GM15510 (cell line): Measurements from ENCODE around the gene METTL9.

Experiments used
- POLR2A ChIP-seq: IDR thresholded peaks from 3 replicates; pipeline ENCODE4 v1.6.1; 2011; ENCODE audit warnings: borderline replicate concordance; ENCODE audit not compliant: insufficient read length; ENCODE audit errors: extremely low read depth

METTL9 gene

GRCh38 chr16:21664801-21665492 lies 65.6 kb downstream of the METTL9 start:
- no peak for TF ChIP-seq POLR2A

DNA sequence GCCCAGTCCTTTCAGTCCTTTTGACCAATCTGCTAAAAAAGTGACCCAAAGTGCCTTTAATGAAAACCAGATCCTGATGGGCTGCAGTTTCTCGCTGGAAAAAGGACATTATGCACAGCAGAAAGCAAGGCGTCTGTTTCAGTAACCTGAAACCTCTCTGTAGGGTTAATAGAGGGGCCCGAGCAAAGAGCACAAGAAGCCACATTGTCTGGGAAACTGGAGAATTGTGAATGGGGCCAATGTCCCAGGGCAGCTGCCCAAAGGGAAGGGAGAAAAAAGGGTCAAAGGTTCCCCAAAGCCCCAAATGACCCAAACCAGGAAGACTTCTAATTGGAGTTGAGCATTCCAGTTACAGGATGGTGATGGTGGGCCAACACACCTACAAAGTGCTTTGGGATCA lies 67.4 kb downstream of the METTL9 start:
- TF ChIP-seq POLR2A: no peak

GRCh38 chr16:21667575-21667974 lies 68.2 kb downstream of the METTL9 start:
- no peak for TF ChIP-seq POLR2A

DNA sequence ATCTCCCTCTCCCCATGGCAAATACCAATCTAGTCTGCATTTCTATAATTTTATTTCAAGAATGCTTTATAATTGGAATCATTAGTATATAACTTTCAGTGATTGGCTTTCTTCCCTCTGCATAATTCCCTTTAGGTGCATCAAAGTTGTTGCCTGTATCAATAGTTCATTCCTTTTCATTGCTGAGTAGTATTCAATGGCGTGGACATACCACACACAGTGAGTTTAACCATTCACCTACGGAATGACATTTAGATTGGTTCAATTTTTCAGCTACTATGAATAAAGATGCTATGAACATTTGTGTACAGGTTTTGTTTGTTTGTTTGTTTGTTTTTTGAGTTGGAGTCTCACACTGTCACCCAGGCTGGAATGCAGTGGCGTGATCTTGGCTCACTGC lies 74.1 kb downstream of the METTL9 start:
- TF ChIP-seq POLR2A: no peak

DNA sequence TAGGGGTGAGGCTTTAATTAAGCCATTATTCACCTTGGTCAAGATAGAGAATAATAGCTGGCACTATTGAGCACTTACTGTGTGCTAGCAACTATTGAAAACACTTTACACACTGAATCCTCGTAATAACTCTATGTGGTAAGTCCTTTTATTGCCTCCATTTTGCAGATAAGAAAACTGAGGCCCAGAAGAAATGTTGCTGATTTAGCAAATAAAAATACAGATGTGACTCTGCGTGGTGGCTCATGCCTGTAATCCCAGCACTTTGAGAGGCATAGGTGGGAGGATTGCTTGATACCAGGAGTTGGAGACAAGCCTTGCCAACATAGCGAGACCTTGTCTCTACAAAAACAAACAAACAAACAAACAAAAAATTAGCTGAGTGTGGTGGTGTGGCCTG lies 83.8 kb downstream of the METTL9 start:
- TF ChIP-seq POLR2A: no peak

DNA sequence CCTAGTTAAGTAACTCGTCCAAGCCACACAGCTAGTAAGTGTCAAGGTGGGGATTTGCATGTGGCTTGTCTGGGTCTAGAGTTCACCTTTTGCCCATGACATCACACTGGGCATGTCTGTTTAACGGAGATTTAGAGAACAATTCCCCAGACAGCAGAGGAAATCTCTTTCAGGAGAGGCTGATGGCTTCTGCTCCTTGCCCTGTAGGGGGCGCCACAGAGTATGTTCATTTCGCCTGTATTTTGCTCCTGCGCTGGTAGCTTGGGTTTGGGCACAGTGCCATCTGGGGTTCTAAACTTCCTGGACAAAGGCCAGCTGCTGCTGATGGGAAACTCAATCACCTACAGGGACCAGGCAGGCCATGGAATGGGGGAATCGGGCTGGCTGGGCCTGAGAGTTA lies 84.8 kb downstream of the METTL9 start:
- TF ChIP-seq POLR2A: no peak

DNA sequence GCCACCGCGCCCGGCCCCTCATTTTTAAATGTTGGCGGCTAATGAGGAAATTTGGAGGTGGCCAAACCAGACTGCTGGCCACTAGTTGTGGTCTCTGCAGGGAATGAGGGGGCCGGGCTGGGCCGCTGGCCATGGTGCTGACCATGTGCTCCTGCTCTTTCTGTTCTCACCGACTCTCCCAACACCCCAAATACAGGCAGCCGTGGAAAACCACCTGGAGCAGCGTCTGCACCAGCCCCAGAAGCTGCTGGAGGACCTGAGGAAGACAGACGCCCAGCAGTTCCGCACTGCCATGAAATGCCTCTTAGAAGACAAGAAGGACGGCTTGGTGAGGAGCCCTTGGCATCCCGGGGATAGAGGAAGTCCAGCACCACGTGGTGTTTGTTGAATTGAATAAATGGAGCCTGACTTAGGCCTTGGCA lies 85.7 kb downstream of the METTL9 start:
- TF ChIP-seq POLR2A: no peak

GRCh38 chr16:21689107-21689506 lies 89.7 kb downstream of the METTL9 start:
- no peak for TF ChIP-seq POLR2A

- TF ChIP-seq POLR2A: no peak
Observed at GRCh38 chr16:21694609-21695008, 95.2 kb downstream of the METTL9 start.

- no peak for TF ChIP-seq POLR2A
Observed at GRCh38 chr16:21697032-21697431, 97.7 kb downstream of the METTL9 start.

GRCh38 chr16:21698169-21699032 lies 99.0 kb downstream of the METTL9 start:
- TF ChIP-seq POLR2A: no peak

DNA sequence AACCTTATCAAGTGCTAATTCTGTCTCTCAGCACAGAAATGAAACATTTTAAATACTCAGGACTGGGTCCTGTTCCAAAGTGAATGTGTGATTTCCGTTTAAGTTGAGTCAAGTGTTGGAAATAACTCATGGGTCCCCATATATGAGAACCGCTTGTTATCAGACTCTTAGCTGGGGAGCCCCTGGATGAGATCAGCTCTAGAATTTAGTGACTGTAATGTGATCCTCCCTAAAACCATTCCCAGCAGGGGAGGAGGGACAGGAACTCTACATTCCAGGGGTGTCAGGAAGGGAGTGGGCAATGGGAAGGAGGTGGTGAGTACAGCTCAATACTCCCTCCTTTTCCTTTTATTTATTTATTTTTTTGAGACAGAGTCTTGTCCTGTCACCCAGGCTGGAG lies 101.9 kb downstream of the METTL9 start:
- TF ChIP-seq POLR2A: no peak

DNA sequence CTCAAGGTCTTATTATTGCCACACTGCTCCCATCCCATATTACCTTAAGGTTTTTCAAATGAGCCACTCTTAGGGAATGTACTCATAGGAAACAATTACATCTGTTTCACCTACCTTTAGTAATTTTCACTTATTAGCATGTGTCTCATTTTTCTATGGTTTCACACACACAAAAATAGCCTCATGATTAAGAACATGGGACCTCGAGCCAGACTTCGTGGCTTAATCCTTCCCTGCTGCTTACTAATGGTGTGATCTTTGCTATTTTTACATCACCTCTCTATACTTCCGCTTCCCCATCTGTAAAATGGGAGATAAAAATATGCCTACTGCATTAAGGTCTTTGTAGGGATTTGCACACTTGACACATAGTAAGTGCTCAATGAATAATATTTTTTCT lies 102.9 kb downstream of the METTL9 start:
- no peak for TF ChIP-seq POLR2A

DNA sequence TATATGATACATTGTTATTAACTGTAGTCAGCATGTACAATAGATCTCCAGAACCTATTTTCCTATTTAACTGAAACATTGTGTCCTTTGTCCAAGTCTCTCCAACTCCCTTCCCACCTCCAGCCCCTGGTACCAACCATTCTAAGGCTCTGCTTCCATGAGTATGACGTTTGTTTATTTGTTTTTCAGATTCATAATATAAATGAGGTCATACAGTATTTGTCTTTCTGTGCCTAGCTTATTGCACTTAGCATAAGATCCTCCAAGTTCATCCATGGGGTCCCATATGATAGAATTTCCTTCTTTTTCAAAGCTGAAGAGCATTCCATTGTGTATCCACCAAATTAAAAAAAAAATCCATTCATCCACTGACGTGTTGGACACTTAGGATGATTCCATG lies 103.8 kb downstream of the METTL9 start:
- no peak for TF ChIP-seq POLR2A

DNA sequence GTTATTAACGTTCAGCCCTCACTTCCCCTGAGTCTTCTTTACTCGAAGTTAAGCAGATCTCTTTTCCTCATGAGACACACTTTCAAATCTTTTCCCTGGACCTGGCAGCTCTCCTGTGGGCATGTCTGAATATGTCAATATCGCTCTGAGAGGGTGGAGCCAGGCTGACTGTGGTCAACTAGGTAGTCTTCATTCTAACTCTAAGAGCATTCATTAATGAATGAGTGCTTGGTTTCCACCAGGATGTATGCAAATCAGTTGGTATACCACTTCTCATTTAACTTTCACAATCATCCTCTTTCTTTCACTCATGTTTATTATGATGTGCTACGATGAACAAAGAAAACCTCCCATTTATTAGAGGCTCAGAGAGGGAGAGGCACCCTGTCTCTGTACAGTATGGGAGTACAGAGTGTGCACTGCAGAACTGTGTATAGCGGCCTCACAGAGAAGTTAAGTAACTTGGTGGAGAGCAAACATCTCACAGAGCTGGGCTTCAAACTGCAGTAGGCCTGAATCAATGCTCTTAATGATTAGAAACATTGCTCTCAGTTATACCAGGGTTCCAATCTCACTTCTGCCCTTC lies 104.3 kb downstream of the METTL9 start:
- TF ChIP-seq POLR2A: no peak
